ENCODE data around the gene GATA1. TPM values are rescaled to one million over a fixed set of nuclear protein-coding genes. Genes with fewer than 3 reads are reported as not detected.
A peak's percentile ranks its signal among the peaks of the same experiment; 100 is the strongest.

The GATA1 gene
- total RNA-seq, 1 donor from 2014 or later, result not detected

DNA sequence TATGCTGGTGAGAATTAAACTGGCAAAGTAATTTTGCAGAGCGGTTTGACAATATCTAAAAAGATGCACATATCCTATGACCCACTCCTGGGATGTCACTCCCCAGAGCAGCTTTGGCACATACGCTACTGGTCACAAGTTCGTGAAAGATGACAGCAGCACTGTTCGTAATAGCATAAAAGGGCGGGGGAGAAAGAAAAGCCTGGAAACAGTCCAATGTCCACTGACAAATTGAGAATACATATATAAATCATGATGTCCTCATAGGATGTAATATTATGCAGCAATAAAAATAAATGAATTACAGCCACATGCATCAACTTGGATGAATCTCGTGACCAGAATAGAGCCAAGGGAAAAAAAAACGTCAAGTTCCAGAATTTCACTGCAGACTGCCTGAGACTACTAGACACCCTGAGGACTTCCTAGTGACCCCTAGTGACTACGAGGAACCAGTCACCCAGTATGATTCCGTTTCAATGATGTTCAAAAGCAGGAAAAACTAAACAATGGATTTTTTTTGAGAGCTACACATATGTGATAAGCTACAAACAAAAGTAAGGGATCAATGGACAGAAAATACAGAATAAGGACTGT lies 47.2 kb downstream of the GATA1 start:
- H3K4me3 Mint-ChIP-seq (ENCODE audit: unreplicated experiment), result peak overlapping the region; percentile 81
- H3K4me1 Mint-ChIP-seq (ENCODE audit: low read depth), result peaks cover 17% of the 10 kb centered on the region
- H3K36me3 Mint-ChIP-seq (ENCODE audit: low read depth), result no peaks in the 10 kb centered on the region
- DNase-seq (ENCODE audit: low spot score), result no peak
- TF ChIP-seq, protein P1, sequence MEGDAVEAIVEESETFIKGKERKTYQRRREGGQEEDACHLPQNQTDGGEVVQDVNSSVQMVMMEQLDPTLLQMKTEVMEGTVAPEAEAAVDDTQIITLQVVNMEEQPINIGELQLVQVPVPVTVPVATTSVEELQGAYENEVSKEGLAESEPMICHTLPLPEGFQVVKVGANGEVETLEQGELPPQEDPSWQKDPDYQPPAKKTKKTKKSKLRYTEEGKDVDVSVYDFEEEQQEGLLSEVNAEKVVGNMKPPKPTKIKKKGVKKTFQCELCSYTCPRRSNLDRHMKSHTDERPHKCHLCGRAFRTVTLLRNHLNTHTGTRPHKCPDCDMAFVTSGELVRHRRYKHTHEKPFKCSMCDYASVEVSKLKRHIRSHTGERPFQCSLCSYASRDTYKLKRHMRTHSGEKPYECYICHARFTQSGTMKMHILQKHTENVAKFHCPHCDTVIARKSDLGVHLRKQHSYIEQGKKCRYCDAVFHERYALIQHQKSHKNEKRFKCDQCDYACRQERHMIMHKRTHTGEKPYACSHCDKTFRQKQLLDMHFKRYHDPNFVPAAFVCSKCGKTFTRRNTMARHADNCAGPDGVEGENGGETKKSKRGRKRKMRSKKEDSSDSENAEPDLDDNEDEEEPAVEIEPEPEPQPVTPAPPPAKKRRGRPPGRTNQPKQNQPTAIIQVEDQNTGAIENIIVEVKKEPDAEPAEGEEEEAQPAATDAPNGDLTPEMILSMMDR (IDR thresholded peaks at IDR 0.05), result peak; percentile 29
- peak overlapping the region; percentile 10 for H3K27ac Mint-ChIP-seq (ENCODE audit: unreplicated experiment)
- peaks cover 2% of the 10 kb centered on the region for H3K27me3 Mint-ChIP-seq (ENCODE audit: low read depth)
- H3K9me3 Mint-ChIP-seq (ENCODE audit: low read depth), result peaks cover 6% of the 10 kb centered on the region

DNA sequence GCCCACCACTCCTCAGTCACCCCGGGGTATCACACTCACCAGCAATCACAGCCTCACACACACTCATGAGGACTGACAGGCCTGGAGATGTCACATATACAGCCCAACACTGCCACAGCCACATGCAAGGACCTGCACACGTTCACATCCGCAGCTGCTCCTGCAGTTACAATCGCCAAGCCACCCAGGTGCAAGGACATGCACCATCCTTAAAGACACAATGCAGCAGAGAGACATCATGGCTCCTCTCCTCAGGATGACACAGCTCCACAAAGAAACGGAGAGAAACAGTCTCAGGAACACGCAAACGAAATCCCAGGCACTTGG lies 48.0 kb downstream of the GATA1 start:
- H3K4me3 Mint-ChIP-seq (ENCODE audit: unreplicated experiment), result peak overlapping the region; percentile 81
- TF ChIP-seq, protein P1 (IDR thresholded peaks at IDR 0.05), result no peak
- H3K9me3 Mint-ChIP-seq (ENCODE audit: low read depth), result peaks cover 6% of the 10 kb centered on the region
- no peak for DNase-seq (ENCODE audit: low spot score)
- H3K36me3 Mint-ChIP-seq (ENCODE audit: low read depth), result no peaks in the 10 kb centered on the region
- peaks cover 2% of the 10 kb centered on the region for H3K27me3 Mint-ChIP-seq (ENCODE audit: low read depth)
- no peak overlapping the region for H3K27ac Mint-ChIP-seq (ENCODE audit: unreplicated experiment)
- H3K4me1 Mint-ChIP-seq (ENCODE audit: low read depth), result peaks cover 17% of the 10 kb centered on the region

DNA sequence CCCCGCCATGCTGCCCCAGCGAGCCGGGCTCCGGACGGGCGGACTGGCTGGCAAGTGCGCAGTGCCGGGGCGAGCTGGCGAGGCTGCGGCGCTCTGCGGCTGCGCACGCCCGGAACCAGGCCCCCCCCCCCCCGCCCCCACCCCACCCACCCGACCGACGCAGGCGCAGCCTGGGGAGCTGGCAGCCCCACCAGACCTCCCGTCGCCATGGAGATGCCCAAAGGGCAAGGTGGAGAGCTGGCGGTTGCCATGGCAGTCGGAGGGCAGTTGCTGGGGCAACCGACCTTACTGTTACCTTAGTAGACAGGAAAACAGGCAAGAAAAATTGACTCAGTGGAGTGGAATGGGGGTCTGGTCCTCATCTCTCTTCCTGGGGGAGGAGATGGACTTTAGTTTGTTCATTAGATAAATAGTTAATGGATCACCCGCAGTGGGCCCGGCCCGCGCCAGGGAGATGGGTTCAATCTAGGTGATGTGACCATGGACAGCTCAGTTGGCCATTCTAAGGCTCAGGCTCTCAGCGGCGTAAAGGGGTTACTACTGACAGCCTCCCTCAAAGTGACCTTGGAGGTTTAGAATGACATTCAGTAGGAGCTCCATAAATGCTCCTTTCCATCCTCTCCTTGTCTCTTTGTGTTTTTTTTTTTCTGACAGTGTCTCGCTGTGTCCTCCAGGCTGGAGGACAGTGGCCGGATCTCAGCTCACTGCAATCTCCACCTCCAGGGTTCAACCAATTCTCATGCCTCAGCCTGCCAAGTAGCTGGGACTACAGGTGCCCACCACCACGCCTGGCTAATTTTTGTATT lies 49.3 kb downstream of the GATA1 start, which contains the start of gene PCSK1N:
TSS of gene PCSK1N (minus strand) at position 87 of the 806 bp plus-strand sequence. CDS start at position 9, 78 bp downstream.
- Mint-ChIP-seq H3K9me3 (ENCODE audit: low read depth) (peaks cover 6% of the 10 kb centered on the region), H3K27me3 (ENCODE audit: low read depth) (peaks cover 2% of the 10 kb centered on the region), H3K36me3 (ENCODE audit: low read depth) (no peaks in the 10 kb centered on the region), H3K4me1 (ENCODE audit: low read depth) (peaks cover 17% of the 10 kb centered on the region), H3K4me3 (ENCODE audit: unreplicated experiment) (peak within 1 kb of the TSS; percentile 81), H3K27ac (ENCODE audit: unreplicated experiment) (peak within 1 kb of the TSS; percentile 59)
- DNase-seq (ENCODE audit: low spot score), result no peak
- TF ChIP-seq, protein P1 (IDR thresholded peaks at IDR 0.05), result no peak

DNA sequence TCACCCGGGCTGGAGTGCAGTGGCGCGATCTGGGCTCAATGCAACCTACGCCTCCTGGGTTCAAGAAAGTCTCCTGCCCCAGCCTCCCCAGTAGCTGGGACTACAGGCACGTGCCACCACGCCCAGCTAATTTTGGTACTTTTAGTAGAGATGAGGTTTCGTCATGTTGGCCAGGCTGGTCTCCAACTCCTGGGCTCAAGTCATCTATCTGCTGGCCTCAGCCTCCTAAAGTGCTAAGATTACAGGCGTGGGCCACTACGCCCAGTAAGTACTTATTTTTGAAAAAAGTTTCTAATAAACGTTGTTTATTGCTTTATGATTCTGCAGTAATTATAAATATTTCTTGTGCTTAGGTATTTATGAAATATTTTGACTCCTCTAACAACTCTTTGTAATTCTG lies 53.3 kb downstream of the GATA1 start:
- peaks cover 3% of the 10 kb centered on the region for H3K27me3 Mint-ChIP-seq (ENCODE audit: low read depth)
- peaks cover 6% of the 10 kb centered on the region for H3K9me3 Mint-ChIP-seq (ENCODE audit: low read depth)
- no peaks in the 10 kb centered on the region for H3K36me3 Mint-ChIP-seq (ENCODE audit: low read depth)
- H3K27ac Mint-ChIP-seq (ENCODE audit: unreplicated experiment), result no peak overlapping the region
- peaks cover 2% of the 10 kb centered on the region for H3K4me1 Mint-ChIP-seq (ENCODE audit: low read depth)
- H3K4me3 Mint-ChIP-seq (ENCODE audit: unreplicated experiment), result no peak overlapping the region
- DNase-seq (ENCODE audit: low spot score), result no peak
- TF ChIP-seq, protein P1 (IDR thresholded peaks at IDR 0.05), result no peak

Other genes starting within 250 kb of the GATA1 start
- 15.7 to 18.9 TPM (median 18.8 TPM) in 3 replicates for gene TBC1D25, start 246.9 kb upstream of the GATA1 start, total RNA-seq
- gene RBM3, start 212.1 kb upstream of the GATA1 start, total RNA-seq, result 224 to 303 TPM (median 283 TPM) in 3 replicates
- gene WDR13, start 189.1 kb upstream of the GATA1 start, total RNA-seq, result 87.7 to 92.9 TPM (median 92.3 TPM) in 3 replicates
- 0.24 to 1.3 TPM (median 0.37 TPM) in 3 replicates for gene WAS, start 102.8 kb upstream of the GATA1 start, total RNA-seq
- gene SUV39H1, start 89.9 kb upstream of the GATA1 start, total RNA-seq, result 3.0 to 4.7 TPM (median 3.6 TPM) in 3 replicates
- not detected in 3 replicates for gene GLOD5, start 24.8 kb upstream of the GATA1 start, total RNA-seq
- 87.3 to 117 TPM (median 94.8 TPM) in 3 replicates for gene HDAC6, start 15.5 kb downstream of the GATA1 start, total RNA-seq
- 0.22 TPM in 1 of 3 replicates, not detected in the others for gene ERAS, start 39.9 kb downstream of the GATA1 start, total RNA-seq
- 58.7 to 74.2 TPM (median 69.2 TPM) in 3 replicates for gene PCSK1N, start 49.0 kb downstream of the GATA1 start, total RNA-seq
- gene TIMM17B, start 111.2 kb downstream of the GATA1 start, total RNA-seq, result 37.7 to 41.6 TPM (median 38.0 TPM) in 3 replicates
- gene PQBP1, start 111.3 kb downstream of the GATA1 start, total RNA-seq, result 58.4 to 61.7 TPM (median 61.7 TPM) in 3 replicates
- gene SLC35A2, start 125.1 kb downstream of the GATA1 start, total RNA-seq, result 32.3 to 39.2 TPM (median 38.9 TPM) in 3 replicates
- gene PIM2, start 132.4 kb downstream of the GATA1 start, total RNA-seq, result 4.3 to 5.1 TPM (median 4.6 TPM) in 3 replicates
- 47.4 to 49.0 TPM (median 47.5 TPM) in 3 replicates for gene OTUD5, start 171.0 kb downstream of the GATA1 start, total RNA-seq
- 1.4 to 1.7 TPM (median 1.6 TPM) in 3 replicates for gene KCND1, start 185.3 kb downstream of the GATA1 start, total RNA-seq
- gene GRIPAP1, start 215.7 kb downstream of the GATA1 start, total RNA-seq, result 28.8 to 37.5 TPM (median 32.7 TPM) in 3 replicates

Measured in chondrocyte (in vitro differentiated cells).